Neural progenitor cell (in vitro differentiated cells): ENCODE data around the gene TUBB2B. TPM values are rescaled to one million over a fixed set of nuclear protein-coding genes. Genes with fewer than 3 reads are reported as not detected.

Source experiments
- DNase-seq: peaks from one replicate; pipeline ENCODE4 v3.0.0-alpha.2; 2016; ENCODE audit warnings: low spot score
- H2AFZ ChIP-seq: fragments of 200-600 bp; sonication (generic); replicated peaks from 2 replicates; pipeline ENCODE4 v1.6.1; 2016; ENCODE audit warnings: antibody characterized with exemption
- H3F3A ChIP-seq: fragments of 200-600 bp; sonication (generic); 2 replicates; pipeline ENCODE4 v1.6.1; 2016; ENCODE audit warnings: antibody characterized with exemption, low read depth
- H3K27ac ChIP-seq: fragments of 200-600 bp; sonication (generic); 2 replicates; pipeline ENCODE4 v1.5.1; 2016; ENCODE audit warnings: mild to moderate bottlenecking
- H3K27me3 ChIP-seq: fragments of 200-600 bp; sonication (generic); 2 replicates; pipeline ENCODE4 v1.6.1; 2016; ENCODE audit warnings: mild to moderate bottlenecking, moderate library complexity
- H3K36me3 ChIP-seq: fragments of 200-600 bp; sonication (generic); 2 replicates; pipeline ENCODE4 v1.5.1; 2016
- H3K4me1 ChIP-seq: fragments of 200-600 bp; sonication (generic); 2 replicates; pipeline ENCODE4 v1.6.1; 2016; ENCODE audit warnings: mixed run types
- H3K4me2 ChIP-seq: fragments of 200-600 bp; sonication (generic); 2 replicates; pipeline ENCODE4 v1.6.1; 2016
- H3K4me3 ChIP-seq: fragments of 200-600 bp; sonication (generic); 2 replicates; pipeline ENCODE4 v1.5.1; 2016
- H3K79me2 ChIP-seq: fragments of 200-600 bp; sonication (generic); 2 replicates; pipeline ENCODE4 v1.6.1; 2016; ENCODE audit warnings: low read depth
- H3K9ac ChIP-seq: fragments of 200-600 bp; sonication (generic); 2 replicates; pipeline ENCODE4 v1.6.1; 2016
- H3K9me3 ChIP-seq: fragments of 200-600 bp; sonication (generic); 2 replicates; pipeline ENCODE4 v1.5.1; 2016; ENCODE audit warnings: low read depth
- H4K20me1 ChIP-seq: fragments of 200-600 bp; sonication (generic); 2 replicates; pipeline ENCODE4 v1.6.1; 2016; ENCODE audit warnings: low read depth
- H3K27ac Mint-ChIP-seq: 3 replicates; pipeline ENCODE4 v1.8.0; 2021; ENCODE audit warnings: mixed read lengths
- H3K27me3 Mint-ChIP-seq: 2 replicates; pipeline ENCODE4 v1.8.0; 2022; ENCODE audit warnings: low read depth, mild to moderate bottlenecking, inconsistent platforms, moderate library complexity, mixed read lengths; ENCODE audit not compliant: insufficient read depth
- H3K36me3 Mint-ChIP-seq: 3 replicates; pipeline ENCODE4 v1.8.0; 2021; ENCODE audit warnings: mixed read lengths
- H3K4me1 Mint-ChIP-seq: 3 replicates; pipeline ENCODE4 v1.8.0; 2021; ENCODE audit warnings: mixed read lengths
- H3K4me3 Mint-ChIP-seq: 3 replicates; pipeline ENCODE4 v1.8.0; 2021; ENCODE audit warnings: mild to moderate bottlenecking, moderate library complexity, mixed read lengths
- H3K9me3 Mint-ChIP-seq: 3 replicates; pipeline ENCODE4 v1.8.0; 2020; ENCODE audit warnings: mixed read lengths
- EZH2 ChIP-seq: fragments of 200-600 bp; sonication (generic); IDR thresholded peaks from 2 replicates; pipeline ENCODE4 v1.6.1; 2017; ENCODE audit warnings: antibody characterized with exemption, mild to moderate bottlenecking, moderate library complexity
- EZH2phosphoT487 ChIP-seq: fragments of 200-600 bp; sonication (generic); IDR thresholded peaks from 2 replicates; pipeline ENCODE4 v1.6.1; 2017; ENCODE audit warnings: antibody characterized with exemption
- total RNA-seq: library from RNA; depleted of rRNA; stranded (reverse); fragments of >200 nt; gene quantifications from 2 replicates; pipeline ENCODE4 v1.2.3, GENCODE V29; 2015; ENCODE audit warnings: low replicate concordance
- TF ChIP-seq, protein P1 (sequence below): fragments of 200-600 bp; sonication (generic); IDR thresholded peaks from 2 replicates; pipeline ENCODE4 v1.5.1; 2017; ENCODE audit warnings: antibody characterized with exemption, mild to moderate bottlenecking

Gene TUBB2B
- total RNA-seq, 1 donor from 2014 or later, result 362 TPM

- H3K9me3 ChIP-seq, result no peaks in the 10 kb centered on the region
- Mint-ChIP-seq H3K27me3 (peaks cover 14% of the 10 kb centered on the region), H3K36me3 (peaks cover 21% of the 10 kb centered on the region), H3K4me1 (peaks cover 46% of the 10 kb centered on the region), H3K27ac (no peak overlapping the region), H3K4me3 (no peak overlapping the region), H3K9me3 (peaks cover 5% of the 10 kb centered on the region)
- H3F3A ChIP-seq, result peaks cover 16% of the 10 kb centered on the region
- no peak overlapping the region for H3K9ac ChIP-seq
- H3K4me2 ChIP-seq, result no peak overlapping the region
- no peak overlapping the region for H3K4me3 ChIP-seq
- H3K27ac ChIP-seq, result no peak overlapping the region
- H3K79me2 ChIP-seq, result no peaks in the 10 kb centered on the region
- no peaks in the 10 kb centered on the region for H3K36me3 ChIP-seq
- peaks cover 30% of the 10 kb centered on the region for H3K4me1 ChIP-seq
- no peak for DNase-seq
- H4K20me1 ChIP-seq, result no peaks in the 10 kb centered on the region
- H2AFZ ChIP-seq, result no peak overlapping the region
- TF ChIP-seq EZH2 (no peak), EZH2phosphoT487 (no peak)
- TF ChIP-seq, protein P1, sequence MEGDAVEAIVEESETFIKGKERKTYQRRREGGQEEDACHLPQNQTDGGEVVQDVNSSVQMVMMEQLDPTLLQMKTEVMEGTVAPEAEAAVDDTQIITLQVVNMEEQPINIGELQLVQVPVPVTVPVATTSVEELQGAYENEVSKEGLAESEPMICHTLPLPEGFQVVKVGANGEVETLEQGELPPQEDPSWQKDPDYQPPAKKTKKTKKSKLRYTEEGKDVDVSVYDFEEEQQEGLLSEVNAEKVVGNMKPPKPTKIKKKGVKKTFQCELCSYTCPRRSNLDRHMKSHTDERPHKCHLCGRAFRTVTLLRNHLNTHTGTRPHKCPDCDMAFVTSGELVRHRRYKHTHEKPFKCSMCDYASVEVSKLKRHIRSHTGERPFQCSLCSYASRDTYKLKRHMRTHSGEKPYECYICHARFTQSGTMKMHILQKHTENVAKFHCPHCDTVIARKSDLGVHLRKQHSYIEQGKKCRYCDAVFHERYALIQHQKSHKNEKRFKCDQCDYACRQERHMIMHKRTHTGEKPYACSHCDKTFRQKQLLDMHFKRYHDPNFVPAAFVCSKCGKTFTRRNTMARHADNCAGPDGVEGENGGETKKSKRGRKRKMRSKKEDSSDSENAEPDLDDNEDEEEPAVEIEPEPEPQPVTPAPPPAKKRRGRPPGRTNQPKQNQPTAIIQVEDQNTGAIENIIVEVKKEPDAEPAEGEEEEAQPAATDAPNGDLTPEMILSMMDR, result no peak
- peaks cover 10% of the 10 kb centered on the region for H3K27me3 ChIP-seq
Measured at GRCh38 chr6:3252861-3253596, 25.6 kb upstream of the TUBB2B start.

GRCh38 chr6:3252369-3252768 is 24.9 kb upstream of the TUBB2B start:
- Histone ChIP-seq H3K4me3 (no peak overlapping the region), H2AFZ (no peak overlapping the region), H4K20me1 (no peaks in the 10 kb centered on the region), H3K36me3 (no peaks in the 10 kb centered on the region), H3K27me3 (peaks cover 3% of the 10 kb centered on the region), H3K9me3 (no peaks in the 10 kb centered on the region), H3K79me2 (no peaks in the 10 kb centered on the region), H3K9ac (no peak overlapping the region), H3F3A (peaks cover 16% of the 10 kb centered on the region), H3K4me1 (peaks cover 37% of the 10 kb centered on the region), H3K27ac (no peak overlapping the region), H3K4me2 (no peak overlapping the region)
- peaks cover 16% of the 10 kb centered on the region for H3K27me3 Mint-ChIP-seq
- H3K27ac Mint-ChIP-seq, result no peak overlapping the region
- DNase-seq, result no peak
- H3K9me3 Mint-ChIP-seq, result peaks cover 5% of the 10 kb centered on the region
- peaks cover 22% of the 10 kb centered on the region for H3K36me3 Mint-ChIP-seq
- H3K4me1 Mint-ChIP-seq, result peaks cover 53% of the 10 kb centered on the region
- no peak for TF ChIP-seq EZH2
- TF ChIP-seq EZH2phosphoT487, result no peak
- TF ChIP-seq, protein P1, result no peak
- no peak overlapping the region for H3K4me3 Mint-ChIP-seq

- H3K4me3 ChIP-seq, result no peak overlapping the region
- TF ChIP-seq, protein P1, result peak; percentile 96
- no peak for TF ChIP-seq EZH2
- Mint-ChIP-seq H3K4me1 (peaks cover 54% of the 10 kb centered on the region), H3K27ac (peak overlapping the region; percentile 92), H3K9me3 (peaks cover 5% of the 10 kb centered on the region), H3K27me3 (peaks cover 16% of the 10 kb centered on the region), H3K36me3 (peaks cover 22% of the 10 kb centered on the region), H3K4me3 (peak overlapping the region; percentile 74)
- no peaks in the 10 kb centered on the region for H3K27me3 ChIP-seq
- H2AFZ ChIP-seq, result no peak overlapping the region
- peaks cover 38% of the 10 kb centered on the region for H3K4me1 ChIP-seq
- no peaks in the 10 kb centered on the region for H4K20me1 ChIP-seq
- H3K36me3 ChIP-seq, result no peaks in the 10 kb centered on the region
- H3K27ac ChIP-seq, result no peak overlapping the region
- H3K9me3 ChIP-seq, result no peaks in the 10 kb centered on the region
- DNase-seq, result peak; percentile 90
- H3K9ac ChIP-seq, result no peak overlapping the region
- H3F3A ChIP-seq, result peaks cover 16% of the 10 kb centered on the region
- peak overlapping the region; percentile 29 for H3K4me2 ChIP-seq
- no peaks in the 10 kb centered on the region for H3K79me2 ChIP-seq
Measured at GRCh38 chr6:3251462-3252314, 24.2 kb upstream of the TUBB2B start.
